BE2C (cell line): ENCODE results near the gene MAP4K5. TPM values are rescaled to one million over a fixed set of nuclear protein-coding genes. Genes with fewer than 3 reads are reported as not detected.

ENCODE experiments used
- DNase-seq: peaks from one replicate; pipeline ENCODE4 v3.0.0-alpha.2; 2020
- H3K27me3 ChIP-seq: fragments of 250-450 bp; sonication (Bioruptor Pico); 2 replicates; pipeline ENCODE4 v1.5.1; 2020; ENCODE audit warnings: mild to moderate bottlenecking
- H3K36me3 ChIP-seq: fragments of 250-450 bp; sonication (Bioruptor Pico); 2 replicates; pipeline ENCODE4 v1.5.1; 2020; ENCODE audit warnings: mild to moderate bottlenecking
- H3K4me1 ChIP-seq: fragments of 250-450 bp; sonication (Bioruptor Pico); 2 replicates; pipeline ENCODE4 v1.5.1; 2020
- H3K4me3 ChIP-seq: 2 replicates; pipeline ENCODE4 v1.5.1; 2011; ENCODE audit warnings: low read depth, low read length
- H3K9me3 ChIP-seq: fragments of 250-450 bp; sonication (Bioruptor Pico); 2 replicates; pipeline ENCODE4 v1.5.1; 2020
- polyA plus RNA-seq: library from polyadenylated mRNA; unstranded; fragments of >200 nt; gene quantifications from one replicate; pipeline ENCODE4 v1.2.1, GENCODE V29; 2012; ENCODE audit warnings: low read depth, missing spikeins; ENCODE audit not compliant: insufficient read length, insufficient read depth
- TF ChIP-seq, protein P1 (sequence below): IDR thresholded peaks from 2 replicates; pipeline ENCODE4 v1.5.1; 2012; ENCODE audit warnings: mild to moderate bottlenecking, low read depth, low read length

MAP4K5 gene
- 19.2 TPM for polyA plus RNA-seq

DNA sequence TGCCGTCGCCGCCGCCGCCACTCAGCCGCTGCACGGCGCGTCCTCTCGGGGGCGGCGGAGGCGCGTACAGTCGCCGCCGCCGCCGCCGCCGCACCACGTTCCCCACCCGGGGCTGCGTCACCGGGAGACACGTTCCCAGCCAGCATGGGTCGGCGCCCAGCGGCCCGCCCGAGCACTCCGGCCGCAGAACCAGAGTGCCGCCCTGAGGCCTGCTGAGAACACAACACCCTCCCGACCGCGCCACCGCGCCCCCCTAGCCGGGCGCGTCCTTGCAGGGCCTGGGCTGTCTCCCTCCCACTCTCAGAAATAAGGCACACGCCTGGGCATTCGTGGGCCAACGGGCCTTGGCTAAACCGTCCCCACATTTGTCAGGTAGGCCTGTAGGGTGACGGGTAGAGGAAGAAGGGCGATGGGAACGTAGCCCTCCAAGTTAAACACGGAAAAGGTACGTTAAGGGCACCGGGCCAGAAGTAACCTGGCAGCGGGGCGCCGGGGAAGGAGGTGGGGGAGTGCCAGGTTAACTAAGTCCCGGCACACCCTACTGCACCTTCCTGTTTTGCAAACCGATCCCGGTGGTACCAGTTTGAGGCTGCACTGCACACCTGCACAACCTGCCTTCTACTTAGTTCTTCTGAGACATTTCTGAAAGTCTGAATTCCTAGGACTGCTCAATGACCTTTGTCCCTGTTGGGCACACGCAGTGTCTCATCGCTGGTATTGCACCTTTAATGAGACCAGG is at the start of gene MAP4K5:
Gene MAP4K5 (minus strand): TSS at position 68 of the 739 bp plus-strand sequence. CDS start 520 bp downstream, outside the sequence.
- H3K4me1 ChIP-seq = peaks cover 2% of the 10 kb centered on the region
- no peaks in the 10 kb centered on the region for H3K36me3 ChIP-seq
- H3K27me3 ChIP-seq = no peaks in the 10 kb centered on the region
- H3K9me3 ChIP-seq = no peaks in the 10 kb centered on the region
- DNase-seq = peak; percentile 96
- H3K4me3 ChIP-seq = peak within 1 kb of the TSS; percentile 81
- TF ChIP-seq, protein P1, sequence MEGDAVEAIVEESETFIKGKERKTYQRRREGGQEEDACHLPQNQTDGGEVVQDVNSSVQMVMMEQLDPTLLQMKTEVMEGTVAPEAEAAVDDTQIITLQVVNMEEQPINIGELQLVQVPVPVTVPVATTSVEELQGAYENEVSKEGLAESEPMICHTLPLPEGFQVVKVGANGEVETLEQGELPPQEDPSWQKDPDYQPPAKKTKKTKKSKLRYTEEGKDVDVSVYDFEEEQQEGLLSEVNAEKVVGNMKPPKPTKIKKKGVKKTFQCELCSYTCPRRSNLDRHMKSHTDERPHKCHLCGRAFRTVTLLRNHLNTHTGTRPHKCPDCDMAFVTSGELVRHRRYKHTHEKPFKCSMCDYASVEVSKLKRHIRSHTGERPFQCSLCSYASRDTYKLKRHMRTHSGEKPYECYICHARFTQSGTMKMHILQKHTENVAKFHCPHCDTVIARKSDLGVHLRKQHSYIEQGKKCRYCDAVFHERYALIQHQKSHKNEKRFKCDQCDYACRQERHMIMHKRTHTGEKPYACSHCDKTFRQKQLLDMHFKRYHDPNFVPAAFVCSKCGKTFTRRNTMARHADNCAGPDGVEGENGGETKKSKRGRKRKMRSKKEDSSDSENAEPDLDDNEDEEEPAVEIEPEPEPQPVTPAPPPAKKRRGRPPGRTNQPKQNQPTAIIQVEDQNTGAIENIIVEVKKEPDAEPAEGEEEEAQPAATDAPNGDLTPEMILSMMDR = peak; percentile 84

DNA sequence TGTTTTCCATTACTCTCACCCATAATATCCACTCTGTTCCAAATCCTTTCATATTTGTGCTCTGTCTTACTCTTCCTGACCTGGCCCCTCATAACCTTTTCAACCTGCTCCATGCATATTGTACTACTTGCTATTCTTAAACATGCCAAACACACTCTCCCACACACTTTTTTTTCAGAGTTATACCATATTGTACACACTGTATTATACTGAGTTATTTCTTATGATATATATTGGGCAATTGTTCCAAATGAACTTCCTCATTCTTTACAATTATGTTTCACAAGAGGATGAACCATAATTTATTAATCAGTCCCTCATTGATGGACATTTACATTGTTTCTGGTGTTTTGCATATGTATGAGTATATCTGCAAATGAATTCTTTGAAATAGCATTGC is 46.1 kb upstream of the MAP4K5 start:
- Histone ChIP-seq H3K4me3 (no peak overlapping the region), H3K9me3 (no peaks in the 10 kb centered on the region), H3K4me1 (no peaks in the 10 kb centered on the region; the same call in 1 of the 2 replicates), H3K36me3 (no peaks in the 10 kb centered on the region), H3K27me3 (no peaks in the 10 kb centered on the region)
- TF ChIP-seq, protein P1 = no peak
- no peak for DNase-seq

DNA sequence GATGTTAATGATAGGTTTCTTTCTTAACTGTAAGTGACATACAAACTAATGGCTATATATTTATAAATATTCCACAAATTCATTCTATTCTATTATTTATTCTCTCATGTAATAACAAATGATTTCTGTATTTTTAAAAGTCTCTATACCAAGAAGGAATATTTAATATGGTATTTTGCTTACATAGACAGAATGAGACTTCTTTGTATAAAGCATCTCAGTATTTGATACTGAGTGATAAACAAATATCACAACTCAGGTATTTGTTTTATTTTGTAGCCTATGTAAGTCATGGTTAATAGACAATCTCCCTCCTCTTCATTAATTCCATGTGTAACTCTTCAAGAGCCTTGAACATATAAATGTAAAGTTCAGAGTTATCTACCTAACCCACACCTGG is 45.6 kb upstream of the MAP4K5 start:
- TF ChIP-seq, protein P1 = no peak
- H3K9me3 ChIP-seq = no peaks in the 10 kb centered on the region
- no peak for DNase-seq
- no peak overlapping the region for H3K4me3 ChIP-seq
- H3K27me3 ChIP-seq = no peaks in the 10 kb centered on the region
- H3K4me1 ChIP-seq = no peaks in the 10 kb centered on the region; the same call in 1 of the 2 replicates
- H3K36me3 ChIP-seq = no peaks in the 10 kb centered on the region

DNA sequence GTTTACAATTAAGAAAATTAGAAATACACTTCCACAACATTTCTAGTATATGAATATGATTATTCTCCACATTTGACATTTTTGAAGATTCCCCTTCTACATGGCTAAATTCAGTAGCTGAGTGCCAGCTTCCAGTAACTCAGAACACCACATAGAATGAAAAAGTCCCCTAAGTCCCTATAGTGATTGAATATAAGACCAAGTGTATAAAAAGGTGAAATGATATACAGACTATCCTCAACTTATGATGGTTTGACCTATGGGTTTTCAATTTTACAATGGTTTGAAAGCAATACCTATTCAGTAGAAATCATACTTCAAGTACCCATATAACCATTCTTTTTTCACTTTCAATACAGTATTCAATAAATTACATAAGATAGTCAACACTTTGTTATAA is 43.4 kb upstream of the MAP4K5 start:
- DNase-seq = no peak
- H3K36me3 ChIP-seq = no peaks in the 10 kb centered on the region
- H3K9me3 ChIP-seq = no peaks in the 10 kb centered on the region
- H3K4me3 ChIP-seq = no peak overlapping the region
- TF ChIP-seq, protein P1 = no peak
- H3K27me3 ChIP-seq = no peaks in the 10 kb centered on the region
- no peaks in the 10 kb centered on the region; the same call in 1 of the 2 replicates for H3K4me1 ChIP-seq

DNA sequence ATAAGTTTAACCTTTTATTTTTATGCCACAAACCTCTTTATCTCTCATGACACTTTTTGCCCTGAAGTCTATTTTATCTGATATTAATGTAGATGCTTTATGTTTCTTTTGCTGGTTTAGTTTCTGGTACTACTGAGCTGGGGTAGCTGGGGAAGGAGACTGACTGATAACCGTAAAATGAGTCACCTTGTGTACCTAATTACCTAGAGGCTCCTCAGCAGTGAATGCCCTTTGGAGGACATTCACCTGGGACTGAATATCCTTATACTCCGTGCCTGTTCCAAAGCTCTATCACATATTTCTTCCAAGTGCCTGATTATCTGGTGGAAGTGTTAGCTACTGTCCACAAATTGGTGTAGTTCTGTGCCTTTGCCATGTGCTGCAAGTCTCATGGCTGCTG is 41.5 kb upstream of the MAP4K5 start:
- no peak overlapping the region for H3K4me3 ChIP-seq
- no peaks in the 10 kb centered on the region for H3K27me3 ChIP-seq
- H3K9me3 ChIP-seq = no peaks in the 10 kb centered on the region
- TF ChIP-seq, protein P1 = no peak
- H3K4me1 ChIP-seq = no peaks in the 10 kb centered on the region; the same call in 1 of the 2 replicates
- no peaks in the 10 kb centered on the region for H3K36me3 ChIP-seq
- no peak for DNase-seq

DNA sequence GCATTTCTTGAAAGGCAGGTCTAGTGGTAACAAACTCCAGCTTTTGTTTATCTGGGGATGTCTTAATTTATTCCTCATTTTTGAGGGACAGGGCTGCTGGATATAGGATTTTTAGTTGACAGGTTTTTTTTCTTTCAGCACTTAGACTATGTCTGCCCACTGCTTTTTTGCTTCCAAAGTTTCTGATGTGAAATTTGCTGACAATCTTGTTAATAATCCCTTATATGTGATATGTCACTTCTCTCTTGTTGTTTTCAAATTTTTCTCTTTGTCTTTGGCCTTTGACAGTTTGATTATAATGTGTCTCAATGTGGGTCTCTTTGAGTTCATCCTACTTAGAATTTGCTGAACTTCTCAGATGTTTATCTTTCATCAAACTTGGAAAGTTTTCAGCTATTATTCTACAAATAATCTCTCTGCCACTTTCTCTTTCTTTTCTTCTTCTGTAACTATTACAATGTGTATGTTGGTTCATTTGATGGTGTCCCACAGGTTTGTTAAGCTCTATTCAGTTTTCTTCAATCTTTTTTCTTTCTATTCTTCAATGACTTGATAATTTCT is 37.4 kb upstream of the MAP4K5 start:
- H3K4me3 ChIP-seq = no peak overlapping the region
- TF ChIP-seq, protein P1 = no peak
- H3K9me3 ChIP-seq = no peaks in the 10 kb centered on the region
- no peaks in the 10 kb centered on the region for H3K36me3 ChIP-seq
- no peaks in the 10 kb centered on the region; the same call in 1 of the 2 replicates for H3K4me1 ChIP-seq
- H3K27me3 ChIP-seq = no peaks in the 10 kb centered on the region
- DNase-seq = no peak
